IMR-90 (cell line): ENCODE data around the gene CAMTA1. TPM values are rescaled to one million over a fixed set of nuclear protein-coding genes. Genes with fewer than 3 reads are reported as not detected.

Experiments used
- ATAC-seq: fragments of 200-7000 bp; cut with Tn5 transposase; 2 replicates; pipeline ENCODE4 v1.9.1; 2020; ENCODE audit warnings: low read depth, mild to moderate bottlenecking, moderate library complexity
- BruUV-seq: library from RNA; stranded (reverse); fragments of 400-500 nt; replicated peaks from 2 replicates; lab custom pipeline; 2021; lab: Mats Ljungman, UMichigan
- CTCF ChIA-PET: fragments of 300-600 bp; formaldehyde crosslinking; extraction: SDS; loops from one replicate; lab custom pipeline; 2021; ENCODE audit warnings: antibody characterized with exemption; lab: Yijun Ruan, JAX
- POLR2A ChIA-PET: fragments of 300-600 bp; sonication (Branson Sonifier 250); formaldehyde crosslinking; loops from one replicate; lab custom pipeline; 2022; ENCODE audit warnings: antibody characterized with exemption; ENCODE audit not compliant: unreplicated experiment; lab: Charles Lee
- DNase-seq: peaks from one replicate; pipeline ENCODE4 v3.0.0; 2013
- H2AFZ ChIP-seq: replicated peaks from 2 replicates; pipeline ENCODE3; 2013; ENCODE audit warnings: low read length, mild to moderate bottlenecking; ENCODE audit not compliant: poor library complexity
- H2AK5ac ChIP-seq: 2 replicates; pipeline ENCODE4 v1.6.1; 2013; ENCODE audit warnings: low read depth, low read length, inconsistent platforms
- H2AK9ac ChIP-seq: replicated peaks from 2 replicates; pipeline ENCODE3; 2013; ENCODE audit warnings: mild to moderate bottlenecking, low read depth, low read length, moderate library complexity; ENCODE audit not compliant: poor library complexity
- H2BK120ac ChIP-seq: 2 replicates; pipeline ENCODE4 v1.6.1; 2013; ENCODE audit warnings: low read depth, low read length, inconsistent platforms
- H2BK15ac ChIP-seq: 3 replicates; pipeline ENCODE4 v1.6.1; 2013; ENCODE audit warnings: low read depth, low read length, inconsistent platforms
- H2BK20ac ChIP-seq: 2 replicates; pipeline ENCODE4 v1.6.1; 2013; ENCODE audit warnings: low read depth, mild to moderate bottlenecking, inconsistent platforms, low read length, moderate library complexity
- H2BK5ac ChIP-seq: 2 replicates; pipeline ENCODE4 v1.6.1; 2013; ENCODE audit warnings: mild to moderate bottlenecking, low read depth, low read length, inconsistent platforms; ENCODE audit not compliant: poor library complexity, severe bottlenecking
- H3K14ac ChIP-seq: replicated peaks from 2 replicates; pipeline ENCODE4 v1.6.1; 2013; ENCODE audit warnings: low read depth, low read length, inconsistent platforms
- H3K18ac ChIP-seq: 2 replicates; pipeline ENCODE4 v1.6.1; 2013; ENCODE audit warnings: low read depth, low read length, control low read depth
- H3K23ac ChIP-seq: 2 replicates; pipeline ENCODE4 v1.6.1; 2013; ENCODE audit warnings: low read depth, low read length, inconsistent platforms
- H3K27ac ChIP-seq: 2 replicates; pipeline ENCODE4 v1.5.1; 2013; ENCODE audit warnings: mild to moderate bottlenecking, control low read depth, low read length; ENCODE audit not compliant: insufficient read depth
- H3K27me3 ChIP-seq: 2 replicates; pipeline ENCODE4 v1.6.1; 2013; ENCODE audit warnings: low read length; ENCODE audit not compliant: control insufficient read depth, insufficient read depth
- H3K36me3 ChIP-seq: 2 replicates; pipeline ENCODE4 v1.6.1; 2013; ENCODE audit warnings: low read length, mixed read lengths; ENCODE audit not compliant: control insufficient read depth, insufficient read depth
- H3K4ac ChIP-seq: 2 replicates; pipeline ENCODE4 v1.6.1; 2013; ENCODE audit warnings: low read depth, low read length, inconsistent platforms
- H3K4me1 ChIP-seq: 2 replicates; pipeline ENCODE4 v1.6.1; 2013; ENCODE audit warnings: low read length, mixed read lengths; ENCODE audit not compliant: control insufficient read depth, insufficient read depth
- H3K4me2 ChIP-seq: 2 replicates; pipeline ENCODE4 v1.6.1; 2013; ENCODE audit warnings: low read depth, mild to moderate bottlenecking, control low read depth, low read length, moderate library complexity
- H3K4me3 ChIP-seq: 2 replicates; pipeline ENCODE4 v1.5.1; 2013; ENCODE audit warnings: low read depth, mild to moderate bottlenecking, control low read depth, low read length, moderate library complexity; ENCODE audit not compliant: insufficient read depth
- H3K56ac ChIP-seq: 2 replicates; pipeline ENCODE4 v1.6.1; 2013; ENCODE audit warnings: low read length, inconsistent platforms; ENCODE audit not compliant: insufficient read depth; ENCODE audit errors: extremely low read depth
- H3K79me1 ChIP-seq, 2 experiments: 2 replicates each; pipeline ENCODE4 v1.6.1; 2013; ENCODE audit warnings: low read length in 2 of 2, inconsistent platforms in 1 of 2, low read depth in 1 of 2
- H3K9ac ChIP-seq: 2 replicates; pipeline ENCODE4 v1.6.1; 2013; ENCODE audit warnings: low read depth, low read length, control low read depth
- H3K9me1 ChIP-seq: 2 replicates; pipeline ENCODE4 v1.6.1; 2013; ENCODE audit warnings: low read length, inconsistent platforms; ENCODE audit not compliant: insufficient read depth
- H3K9me3 ChIP-seq: 2 replicates; pipeline ENCODE4 v1.6.1; 2013; ENCODE audit warnings: low read length; ENCODE audit not compliant: control insufficient read depth, insufficient read depth
- H4K20me1 ChIP-seq: 2 replicates; pipeline ENCODE4 v1.6.1; 2013; ENCODE audit warnings: low read length, inconsistent platforms; ENCODE audit not compliant: insufficient read depth
- H4K5ac ChIP-seq: 2 replicates; pipeline ENCODE4 v1.6.1; 2013; ENCODE audit warnings: mild to moderate bottlenecking, low read depth, low read length, control low read depth
- H4K8ac ChIP-seq, 2 experiments: 2 replicates each; pipeline ENCODE4 v1.6.1; 2013; ENCODE audit warnings: low read depth in 2 of 2, low read length in 2 of 2, control low read depth in 1 of 2, inconsistent platforms in 1 of 2
- H4K91ac ChIP-seq: 2 replicates; pipeline ENCODE4 v1.6.1; 2013; ENCODE audit warnings: low read depth, low read length, inconsistent platforms; ENCODE audit not compliant: insufficient read depth
- BHLHE40 ChIP-seq: fragments of 150-350 bp; IDR thresholded peaks from 2 replicates; pipeline ENCODE4 v1.6.1; 2016; ENCODE audit warnings: mild to moderate bottlenecking, low read depth, low read length
- MAFK ChIP-seq: IDR thresholded peaks from 2 replicates; pipeline ENCODE4 v1.6.1; 2012; ENCODE audit warnings: low read depth, low read length, improper control_type of control experiment
- MXI1 ChIP-seq: IDR thresholded peaks from 2 replicates; pipeline ENCODE4 v1.6.1; 2012; ENCODE audit warnings: low read depth, mild to moderate bottlenecking, low read length, moderate library complexity, borderline replicate concordance
- NFE2L2 ChIP-seq: fragments of 150-350 bp; IDR thresholded peaks from 2 replicates; pipeline ENCODE4 v1.6.1; 2016; ENCODE audit warnings: low read depth, mild to moderate bottlenecking, low read length
- POLR2A ChIP-seq: IDR thresholded peaks from 2 replicates; pipeline ENCODE4 v1.6.1; 2012; ENCODE audit warnings: mild to moderate bottlenecking, low read depth, low read length
- RAD21 ChIP-seq: IDR thresholded peaks from 2 replicates; pipeline ENCODE4 v1.6.1; 2012; ENCODE audit warnings: low read length, improper control_type of control experiment
- RFX5 ChIP-seq: IDR thresholded peaks from 2 replicates; pipeline ENCODE4 v1.8.0; 2012; ENCODE audit warnings: low read depth, mild to moderate bottlenecking, low read length, moderate library complexity
- WGBS, 2 experiments: methylation state at CpG; one replicate each; pipeline versions ENCODE4 v1.1.5 to v1.1.7; 2013; ENCODE audit warnings: missing lambda C conversion rate in 2 of 2; ENCODE audit not compliant: insufficient read length in 1 of 2; ENCODE audit errors: extremely low coverage in 2 of 2; 5-methylcytosine and 5-hydroxymethylcytosine counted together
- dilution Hi-C: fragments of 300-500 bp; cut with HindIII; formaldehyde crosslinking; loops from one replicate; pipeline ENCODE4 v1.14.3; 2018; ENCODE audit warnings: low sequenced_read_pairs; ENCODE audit not compliant: unreplicated experiment
- in situ Hi-C: fragments of 300-500 bp; cut with MboI; formaldehyde crosslinking; loops from 3 replicates; pipeline ENCODE4 v1.14.3; 2019; ENCODE audit warnings: low sequenced_read_pairs, inconsistent platforms, mixed read lengths
- intact Hi-C: fragments of 100-400 bp; cut with micrococcal nuclease; formaldehyde crosslinking; loops from 2 replicates; pipeline ENCODE4 v1.10.0; 2022
- polyA plus RNA-seq, 3 experiments: library from polyadenylated mRNA; depleted of rRNA; stranded (reverse); fragments of >200 nt; gene quantifications; 2 replicates each; pipeline ENCODE4 v1.2.3, GENCODE V29; 2012; ENCODE audit warnings: low replicate concordance in 1 of 3
- total RNA-seq: library from RNA; depleted of rRNA; stranded (reverse); fragments of >200 nt; gene quantifications from 2 replicates; pipeline ENCODE4 v1.2.3, GENCODE V29; 2012
- TF ChIP-seq, protein P1 (sequence below): fragments of 150-350 bp; IDR thresholded peaks from 2 replicates; pipeline ENCODE4 v1.6.1; 2017; ENCODE audit warnings: mild to moderate bottlenecking, antibody characterized with exemption, low read length, low read depth

Gene CAMTA1
- total and polyA plus RNA-seq, 2 of the 4 experiments (the other 2 are of a cell fraction) = 35.5 to 74.3 TPM

DNA sequence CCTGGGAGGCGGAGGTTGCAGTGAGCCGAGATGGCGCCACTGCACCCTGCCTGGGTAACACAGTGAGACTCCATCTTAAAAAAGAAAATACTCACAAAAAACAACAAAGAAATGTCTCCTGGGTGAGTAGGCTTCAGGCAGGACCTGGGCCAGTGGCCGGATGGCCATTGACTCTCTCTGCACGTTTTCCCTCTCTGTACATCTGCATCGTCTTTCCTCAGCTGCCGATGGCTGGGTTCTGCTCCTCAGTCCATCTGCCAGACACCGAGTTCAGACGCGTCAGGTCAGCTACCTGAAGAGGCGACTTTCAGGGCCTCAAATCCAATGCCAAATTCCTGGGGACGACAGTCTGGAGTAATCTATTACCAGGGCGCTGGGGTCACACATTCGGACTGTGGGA lies 199.3 kb downstream of the CAMTA1 start:
- TF ChIP-seq, protein P1, sequence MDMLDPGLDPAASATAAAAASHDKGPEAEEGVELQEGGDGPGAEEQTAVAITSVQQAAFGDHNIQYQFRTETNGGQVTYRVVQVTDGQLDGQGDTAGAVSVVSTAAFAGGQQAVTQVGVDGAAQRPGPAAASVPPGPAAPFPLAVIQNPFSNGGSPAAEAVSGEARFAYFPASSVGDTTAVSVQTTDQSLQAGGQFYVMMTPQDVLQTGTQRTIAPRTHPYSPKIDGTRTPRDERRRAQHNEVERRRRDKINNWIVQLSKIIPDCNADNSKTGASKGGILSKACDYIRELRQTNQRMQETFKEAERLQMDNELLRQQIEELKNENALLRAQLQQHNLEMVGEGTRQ = no peak
- no peak for TF ChIP-seq RAD21
- TF ChIP-seq BHLHE40 = no peak
- no peak for TF ChIP-seq MAFK
- no peak for TF ChIP-seq RFX5
- no peak for TF ChIP-seq NFE2L2
- TF ChIP-seq MXI1 = no peak
- no peak for TF ChIP-seq POLR2A
- dilution Hi-C loops = no loop called here
- ATAC-seq (no peak), DNase-seq (no peak)
- no peak overlapping the region for H3K27ac ChIP-seq
- no peak overlapping the region for H3K4ac ChIP-seq
- H3K36me3 ChIP-seq = no peaks in the 10 kb centered on the region
- H4K8ac ChIP-seq = no peak overlapping the region
- H3K4me1 ChIP-seq = no peaks in the 10 kb centered on the region
- H3K4me2 ChIP-seq = no peak overlapping the region
- no peak overlapping the region for H2AK9ac ChIP-seq
- H3K23ac ChIP-seq = no peak overlapping the region
- H3K18ac ChIP-seq = no peak overlapping the region
- H3K4me3 ChIP-seq = no peak overlapping the region
- intact Hi-C loops = no loop called here
- H2BK15ac ChIP-seq = no peak overlapping the region
- no peak overlapping the region for H2BK20ac ChIP-seq
- no peak overlapping the region for H2AK5ac ChIP-seq
- H2BK5ac ChIP-seq = no peak overlapping the region
- ChIA-PET POLR2A (no interaction called here), CTCF (interaction anchor here (0.6 kb wide), 1 partner anchor 98 kb away, joined by 3 read pairs; no protein-coding TSS in a partner anchor)
- H4K20me1 ChIP-seq = no peaks in the 10 kb centered on the region
- BruUV-seq = no TSS peak
- H3K9me1 ChIP-seq = no peaks in the 10 kb centered on the region
- H3K79me1 ChIP-seq = no peaks in the 10 kb centered on the region
- WGBS, 2 experiments = 73% methylated on average over 6 of the region's 14 CpGs; no CpG with 5 or more reads in 1 of the 2 experiments
- H2BK120ac ChIP-seq = no peak overlapping the region
- no peak overlapping the region for H3K9ac ChIP-seq
- no peak overlapping the region for H2AFZ ChIP-seq
- H4K91ac ChIP-seq = no peak overlapping the region
- no peak overlapping the region for H4K5ac ChIP-seq
- H3K9me3 ChIP-seq = peaks cover 4% of the 10 kb centered on the region; the same call in 1 of the 2 replicates
- H3K27me3 ChIP-seq = peaks cover 18% of the 10 kb centered on the region
- H3K56ac ChIP-seq = no peak overlapping the region
- H3K14ac ChIP-seq = no peak overlapping the region
- in situ Hi-C loops = no loop called here
